Stimulated activated CD4-positive, alpha-beta T cell treated with anti-CD3 and anti-CD28 coated beads, Interleukin-12 subunit alpha, Interleukin-12 subunit beta, amount 100 ng/mL, for 48 hours (primary cell): Measurements from ENCODE around the gene ZCCHC3.

Experiments
- DNase-seq, 3 donors: peaks; one replicate each; pipeline ENCODE4 v3.0.0-alpha.2; 2020; ENCODE audit warnings: low read depth in 2 of 3, low spot score in 1 of 3

ZCCHC3 gene

GRCh38 chr20:341682-342081, 44.3 kb downstream of the ZCCHC3 start:
- DNase-seq = peak in 1 of 3 donors; percentile 54

GRCh38 chr20:343107-343506, 45.7 kb downstream of the ZCCHC3 start:
- no peak for DNase-seq

GRCh38 chr20:346033-346639, 48.8 kb downstream of the ZCCHC3 start:
- no peak for DNase-seq

GRCh38 chr20:346640-347316, 49.4 kb downstream of the ZCCHC3 start, which contains the start of gene NRSN2:
NRSN2 (plus strand) TSS chr20:347111; CDS start chr20:349644, 2,533 bp downstream.
- no peak for DNase-seq

- no peak for DNase-seq
Observed at GRCh38 chr20:347317-347639, 49.9 kb downstream of the ZCCHC3 start.

GRCh38 chr20:347640-348484, 50.5 kb downstream of the ZCCHC3 start:
- peak in 2 of 3 donors; percentile 56 to 69 for DNase-seq

- no peak for DNase-seq
Observed at GRCh38 chr20:348972-349841, 51.8 kb downstream of the ZCCHC3 start.
